GM12878 (cell line): Measurements from ENCODE around the gene SF1. TPM values are rescaled to one million over a fixed set of nuclear protein-coding genes. Genes with fewer than 3 reads are reported as not detected.

ENCODE experiments used
- ATAC-seq: fragments of 200-7000 bp; cut with Tn5 transposase; 3 replicates; pipeline ENCODE4 v1.9.1; 2020; ENCODE audit warnings: mild to moderate bottlenecking, moderate library complexity
- BruUV-seq: library from RNA; stranded (reverse); fragments of 400-500 nt; replicated peaks from 2 replicates; lab custom pipeline; 2021; lab: Mats Ljungman, UMichigan
- CTCF ChIA-PET: fragments of 300-600 bp; sonication (Branson Sonifier 250); formaldehyde crosslinking; extraction: SDS; loops from one replicate; lab custom pipeline; 2021; ENCODE audit warnings: inconsistent platforms; lab: Yijun Ruan, JAX
- POLR2A ChIA-PET: fragments of 350-600 bp; formaldehyde crosslinking; extraction: SDS; loops from one replicate; lab custom pipeline; 2021; ENCODE audit warnings: inconsistent platforms; lab: Charles Lee
- RAD21 ChIA-PET: fragments of 300-600 bp; sonication (Branson Sonifier 250); formaldehyde crosslinking; loops from one replicate; lab custom pipeline; 2023; ENCODE audit warnings: antibody characterized with exemption; ENCODE audit not compliant: unreplicated experiment; lab: Charles Lee
- SMC1A ChIA-PET: fragments of 300-600 bp; sonication (Branson Sonifier 250); formaldehyde crosslinking; loops from one replicate; lab custom pipeline; 2023; ENCODE audit not compliant: unreplicated experiment, uncharacterized antibody; lab: Charles Lee
- DNase-seq: peaks from one replicate; pipeline ENCODE4 v3.0.0-alpha.2; 2011; ENCODE audit warnings: low read depth, low spot score
- FAIRE-seq: peaks from 3 replicates; lab custom pipeline; 2011; peaks lifted over from hg19 to GRCh38; lab: Jason Lieb, UNC
- H2AFZ ChIP-seq: 2 replicates; pipeline ENCODE4 v1.6.0; 2011; ENCODE audit warnings: low read depth, low read length, control low read depth; ENCODE audit not compliant: control insufficient read depth
- H3K27ac ChIP-seq: 2 replicates; pipeline ENCODE4 v1.5.1; 2011; ENCODE audit warnings: control low read depth; ENCODE audit not compliant: control insufficient read depth, insufficient read depth
- H3K27me3 ChIP-seq, 2 experiments: replicated peaks in 1 of 2; 2 replicates each; pipeline versions ENCODE4 v1.6.0 to v1.6.1; 2011; ENCODE audit warnings: low read length in 1 of 2; ENCODE audit not compliant: control insufficient read depth in 2 of 2, insufficient read depth in 2 of 2
- H3K36me3 ChIP-seq, 2 experiments: 2 replicates each; pipeline ENCODE4 v1.5.1; 2011; ENCODE audit warnings: low read length in 1 of 2; ENCODE audit not compliant: control insufficient read depth in 2 of 2, insufficient read depth in 2 of 2
- H3K4me1 ChIP-seq: 2 replicates; pipeline ENCODE4 v1.6.1; 2011; ENCODE audit warnings: mild to moderate bottlenecking, low read length, moderate library complexity, mixed read lengths; ENCODE audit not compliant: control insufficient read depth, insufficient read depth
- H3K4me2 ChIP-seq: 2 replicates; pipeline ENCODE4 v1.6.0; 2011; ENCODE audit warnings: control low read depth; ENCODE audit not compliant: control insufficient read depth, insufficient read depth
- H3K4me3 ChIP-seq: fragments of 200-600 bp; sonication (generic); 2 replicates; pipeline ENCODE4 v1.5.1; 2016
- H3K79me2 ChIP-seq: 2 replicates; pipeline ENCODE4 v1.6.0; 2011; ENCODE audit warnings: low read length; ENCODE audit not compliant: control insufficient read depth, insufficient read depth
- H3K9ac ChIP-seq: 2 replicates; pipeline ENCODE4 v1.8.0; 2011; ENCODE audit warnings: low read length, control low read depth, mixed read lengths; ENCODE audit not compliant: control insufficient read depth, insufficient read depth
- H3K9me3 ChIP-seq: replicated peaks from 3 replicates; pipeline ENCODE4 v1.5.1; 2011; ENCODE audit warnings: mild to moderate bottlenecking, low read length; ENCODE audit not compliant: control insufficient read depth, insufficient read depth
- H4K20me1 ChIP-seq: 2 replicates; pipeline ENCODE4 v1.6.0; 2011; ENCODE audit not compliant: control insufficient read depth, insufficient read depth
- CUX1 ChIP-seq: IDR thresholded peaks from 2 replicates; pipeline ENCODE4 v1.6.1; 2012; ENCODE audit warnings: improper control_type of control experiment, low read depth, low read length; ENCODE audit not compliant: insufficient replicate concordance
- E2F4 ChIP-seq: IDR thresholded peaks from 2 replicates; pipeline ENCODE4 v1.6.1; 2012; ENCODE audit warnings: low read depth, low read length, improper control_type of control experiment
- HCFC1 ChIP-seq: fragments of 150-350 bp; IDR thresholded peaks from 2 replicates; pipeline ENCODE4 v1.6.1; 2014; ENCODE audit warnings: low read length
- IRF5 ChIP-seq: fragments of 450-650 bp; IDR thresholded peaks from 2 replicates; pipeline ENCODE4 v1.6.1; 2017; ENCODE audit warnings: borderline replicate concordance
- MEF2A ChIP-seq: IDR thresholded peaks from 2 replicates; pipeline ENCODE4 v1.6.1; 2011; ENCODE audit warnings: low read depth, mild to moderate bottlenecking, low read length, moderate library complexity; ENCODE audit not compliant: insufficient read depth
- MTA3 ChIP-seq: IDR thresholded peaks from 2 replicates; pipeline ENCODE4 v1.6.1; 2012; ENCODE audit warnings: low read length, inconsistent platforms, borderline replicate concordance
- POLR2AphosphoS2 ChIP-seq: IDR thresholded peaks from 2 replicates; pipeline ENCODE4 v1.6.1; 2011; ENCODE audit warnings: low read depth, mild to moderate bottlenecking, low read length, improper control_type of control experiment, moderate library complexity
- POU2F2 ChIP-seq: IDR thresholded peaks from 3 replicates; pipeline ENCODE4 v1.6.1; 2011; ENCODE audit warnings: low read depth, mild to moderate bottlenecking, low read length, borderline replicate concordance
- STAT1 ChIP-seq: fragments of 450-650 bp; conservative IDR thresholded peaks from 2 replicates; pipeline ENCODE4 v1.6.1; 2014; ENCODE audit warnings: antibody characterized with exemption, mild to moderate bottlenecking
- USF2 ChIP-seq: IDR thresholded peaks from 2 replicates; pipeline ENCODE4 v1.6.1; 2011; ENCODE audit warnings: low read depth, low read length, improper control_type of control experiment, borderline replicate concordance
- WGBS: methylation state at CpG from one replicate; pipeline ENCODE4 v1.1.6; 2016; ENCODE audit warnings: low lambda C conversion rate; ENCODE audit not compliant: insufficient replicate concordance, insufficient coverage; ENCODE audit errors: missing lambda C conversion rate; 5-methylcytosine and 5-hydroxymethylcytosine counted together
- in situ Hi-C: fragments of 300-500 bp; cut with MboI; formaldehyde crosslinking; loops from 9 replicates; pipeline ENCODE4 v1.14.3; 2018; ENCODE audit warnings: mixed read lengths
- intact Hi-C: fragments of 100-400 bp; cut with micrococcal nuclease; formaldehyde crosslinking; loops from one replicate; pipeline ENCODE4 v1.14.2; 2022; ENCODE audit not compliant: unreplicated experiment
- polyA plus RNA-seq, 11 experiments: library from polyadenylated mRNA; depleted of rRNA in 4 of 11; unstranded in 6 of 11; stranded (reverse) in 5 of 11; fragments of >200 nt; fragmentation: Nextera tagmentation in 4 of 11; fragmentation: Illumina TruSeq in 1 of 11; extraction: Ambion mirVana in 4 of 11; extraction: Trizol in 1 of 11; gene quantifications; 1 replicate in 1 of 11; 2 replicates in 10 of 11; pipeline versions ENCODE4 v1.2.1 to v1.2.3, GENCODE V29; 2011 to 2016; ENCODE audit warnings: inconsistent platforms in 2 of 11, missing spikeins in 2 of 11, low read depth in 1 of 11
- total RNA-seq, 4 experiments: library from RNA; depleted of rRNA in 3 of 4; stranded (reverse); fragments of >200 nt in 3 of 4; fragmentation: Illumina TruSeq in 1 of 4; extraction: Trizol in 1 of 4; gene quantifications; 2 replicates each; pipeline versions ENCODE4 v1.2.1 to v1.2.3, GENCODE V29; 2013 to 2021

Gene SF1
- total and polyA plus RNA-seq, 10 of the 15 experiments (the other 5 are each of a cell fraction or from before 2014, with no cell fraction given) = 13.6 to 337 (median 103) TPM

DNA sequence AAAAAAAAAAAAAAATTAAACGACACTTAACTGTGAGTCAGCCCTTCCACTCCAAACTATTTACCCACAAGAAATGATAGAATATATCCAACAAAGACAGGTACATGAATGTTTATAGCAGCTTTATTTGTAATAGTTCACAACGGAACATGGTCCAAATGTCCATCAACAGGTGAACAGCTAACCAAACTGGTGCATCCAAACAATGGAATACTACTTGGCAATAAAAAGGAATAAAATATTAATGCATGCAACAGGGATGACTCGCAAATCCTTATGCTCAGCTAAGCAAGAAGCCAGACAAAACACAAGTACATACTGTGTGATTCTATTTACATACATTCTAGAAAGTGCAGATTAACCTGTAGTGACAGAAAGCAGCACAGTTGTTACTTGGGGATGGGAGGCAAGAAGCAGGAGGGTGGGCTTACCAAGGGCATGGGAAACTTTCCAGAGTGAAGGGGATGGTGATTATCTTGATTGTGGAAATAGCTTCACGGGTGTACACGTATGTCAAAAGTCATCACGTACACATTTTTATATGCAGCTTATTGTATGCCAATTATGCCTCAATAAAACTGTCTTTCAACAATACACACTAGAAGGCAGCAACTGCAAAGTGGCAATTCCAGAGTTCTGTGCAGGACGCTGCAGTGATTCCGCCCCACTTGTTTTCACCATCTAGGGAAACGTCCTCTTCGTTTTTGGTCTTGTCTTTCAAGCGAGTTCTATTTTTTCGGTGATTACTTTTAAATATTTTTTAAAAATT, 6.7 kb upstream of the SF1 start:
- no peak overlapping the region for H3K4me2 ChIP-seq
- no peak overlapping the region for H3K4me3 ChIP-seq
- no peak overlapping the region for H3K9ac ChIP-seq
- H3K4me1 ChIP-seq = peaks cover 13% of the 10 kb centered on the region
- peaks cover 3 to 9% of the 10 kb centered on the region in 2 experiments; a peak in 3 of 4 replicates for H3K36me3 ChIP-seq
- no peaks in the 10 kb centered on the region for H3K79me2 ChIP-seq
- no peaks in the 10 kb centered on the region for H3K27me3 ChIP-seq
- FAIRE-seq (no peak), ATAC-seq (no peak), DNase-seq (no peak)
- ChIA-PET RAD21 (interaction anchor here (1.1 kb wide), 2 partner anchors 17 to 51 kb away, joined by 3 to 5 read pairs; partner anchors contain the start of gene MAP4K2), SMC1A (interaction anchor here (0.6 to 1.8 kb wide), 7 partner anchors 9 to 183 kb away, joined by 3 to 9 read pairs (median 3); partner anchors contain the start of gene CDC42BPG), CTCF (interaction anchor here (0.6 to 5.2 kb wide), 11 partner anchors 8 to 96 kb away, joined by 3 to 41 read pairs (median 4); partner anchors contain the start of genes CDC42BPG, MAP4K2 and RASGRP2), POLR2A (interaction anchor here (0.5 to 1.4 kb wide), 6 partner anchors 13 to 446 kb away, joined by 3 to 6 read pairs (median 4); partner anchors contain the start of genes FAU and MRPL49)
- H3K27ac ChIP-seq = no peak overlapping the region
- intact Hi-C loops = no loop called here
- no peak for TF ChIP-seq E2F4
- no peak for TF ChIP-seq CUX1
- no peak for TF ChIP-seq STAT1
- no peak for TF ChIP-seq POLR2AphosphoS2
- TF ChIP-seq MEF2A = no peak
- no peak for TF ChIP-seq MTA3
- TF ChIP-seq IRF5 = no peak
- TF ChIP-seq USF2 = no peak
- no peak for TF ChIP-seq HCFC1
- TF ChIP-seq POU2F2 = no peak
- 95% methylated on average over 11 of the region's 12 CpGs for WGBS
- BruUV-seq = no TSS peak
- H4K20me1 ChIP-seq = no peaks in the 10 kb centered on the region
- H2AFZ ChIP-seq = no peak overlapping the region
- in situ Hi-C loops = no loop called here
- no peaks in the 10 kb centered on the region for H3K9me3 ChIP-seq
